ENCODE results near the gene SMARCB1. TPM values are rescaled to one million over a fixed set of nuclear protein-coding genes. Genes with fewer than 3 reads are reported as not detected.

SMARCB1 gene
- total RNA-seq, 2 donors from 2014 or later, result 41.4 to 45.9 TPM

DNA sequence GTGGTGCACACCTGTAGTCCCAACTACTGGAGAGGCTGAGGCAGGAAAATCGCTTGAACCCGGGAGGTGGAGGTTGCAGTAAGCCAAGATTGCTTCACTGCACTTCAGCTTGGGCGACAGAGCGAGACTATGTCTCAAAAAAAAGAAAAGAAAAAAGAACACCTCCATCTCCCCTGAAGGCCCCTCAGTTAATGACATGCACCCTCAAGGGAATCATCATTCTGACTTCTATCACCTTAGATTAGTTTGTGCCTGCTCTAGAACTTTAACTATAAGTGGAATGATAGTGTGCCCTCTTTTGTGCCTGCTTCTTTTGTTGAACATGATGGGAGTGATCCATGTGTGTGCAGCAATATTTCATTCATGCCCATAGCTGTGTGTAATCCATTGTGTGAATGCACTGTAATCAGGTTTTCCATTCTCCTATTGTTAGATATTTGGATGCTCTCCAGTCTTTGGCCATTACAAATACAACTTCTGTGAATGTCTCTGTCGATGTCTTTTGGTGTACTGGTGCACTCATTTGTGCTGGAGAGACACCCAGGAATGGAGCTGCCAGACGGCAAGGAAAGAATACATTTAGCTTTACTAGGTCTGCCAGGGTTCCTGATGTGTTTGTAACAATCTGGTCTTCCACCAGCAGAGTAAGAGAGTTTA, 31.7 kb upstream of the SMARCB1 start:
- H3K4me3 ChIP-seq, result no peak overlapping the region
- H3K36me3 ChIP-seq, result no peaks in the 10 kb centered on the region
- peaks cover 0 to 12% of the 10 kb centered on the region in 2 donors for H3K4me1 ChIP-seq
- no peaks in the 10 kb centered on the region for H3K27me3 ChIP-seq
- H3K9me3 ChIP-seq, result no peaks in the 10 kb centered on the region
- H3K27ac ChIP-seq, result no peak overlapping the region
- TF ChIP-seq, protein P1, sequence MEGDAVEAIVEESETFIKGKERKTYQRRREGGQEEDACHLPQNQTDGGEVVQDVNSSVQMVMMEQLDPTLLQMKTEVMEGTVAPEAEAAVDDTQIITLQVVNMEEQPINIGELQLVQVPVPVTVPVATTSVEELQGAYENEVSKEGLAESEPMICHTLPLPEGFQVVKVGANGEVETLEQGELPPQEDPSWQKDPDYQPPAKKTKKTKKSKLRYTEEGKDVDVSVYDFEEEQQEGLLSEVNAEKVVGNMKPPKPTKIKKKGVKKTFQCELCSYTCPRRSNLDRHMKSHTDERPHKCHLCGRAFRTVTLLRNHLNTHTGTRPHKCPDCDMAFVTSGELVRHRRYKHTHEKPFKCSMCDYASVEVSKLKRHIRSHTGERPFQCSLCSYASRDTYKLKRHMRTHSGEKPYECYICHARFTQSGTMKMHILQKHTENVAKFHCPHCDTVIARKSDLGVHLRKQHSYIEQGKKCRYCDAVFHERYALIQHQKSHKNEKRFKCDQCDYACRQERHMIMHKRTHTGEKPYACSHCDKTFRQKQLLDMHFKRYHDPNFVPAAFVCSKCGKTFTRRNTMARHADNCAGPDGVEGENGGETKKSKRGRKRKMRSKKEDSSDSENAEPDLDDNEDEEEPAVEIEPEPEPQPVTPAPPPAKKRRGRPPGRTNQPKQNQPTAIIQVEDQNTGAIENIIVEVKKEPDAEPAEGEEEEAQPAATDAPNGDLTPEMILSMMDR (IDR thresholded peaks at IDR 0.05), result no peak
- no peak for DNase-seq (ENCODE audit: low spot score)

DNA sequence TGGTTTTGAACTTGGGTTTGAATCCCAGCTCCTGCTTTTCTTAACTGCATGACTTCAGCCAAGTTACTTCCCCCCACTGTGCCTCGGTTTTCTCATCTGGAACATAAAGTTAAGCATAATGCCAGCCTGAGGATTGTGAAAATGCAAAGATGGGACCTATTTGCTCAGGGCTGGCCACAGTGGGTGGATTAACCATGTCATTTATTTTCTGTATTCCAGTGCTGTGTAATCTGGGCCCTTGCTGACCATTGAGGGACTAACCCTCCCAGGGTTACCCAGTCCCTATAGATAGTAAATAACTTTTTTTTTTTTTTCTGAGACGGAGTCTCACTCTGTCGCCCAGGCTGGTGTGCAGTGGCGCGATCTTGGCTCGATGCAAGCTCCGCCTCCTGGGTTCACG, 31.1 kb upstream of the SMARCB1 start:
- no peak for DNase-seq (ENCODE audit: low spot score)
- no peaks in the 10 kb centered on the region for H3K27me3 ChIP-seq
- no peaks in the 10 kb centered on the region for H3K36me3 ChIP-seq
- no peak overlapping the region for H3K4me3 ChIP-seq
- H3K9me3 ChIP-seq, result no peaks in the 10 kb centered on the region
- TF ChIP-seq, protein P1 (IDR thresholded peaks at IDR 0.05), result no peak
- H3K4me1 ChIP-seq, result peaks cover 0 to 7% of the 10 kb centered on the region in 2 donors
- H3K27ac ChIP-seq, result no peak overlapping the region

DNA sequence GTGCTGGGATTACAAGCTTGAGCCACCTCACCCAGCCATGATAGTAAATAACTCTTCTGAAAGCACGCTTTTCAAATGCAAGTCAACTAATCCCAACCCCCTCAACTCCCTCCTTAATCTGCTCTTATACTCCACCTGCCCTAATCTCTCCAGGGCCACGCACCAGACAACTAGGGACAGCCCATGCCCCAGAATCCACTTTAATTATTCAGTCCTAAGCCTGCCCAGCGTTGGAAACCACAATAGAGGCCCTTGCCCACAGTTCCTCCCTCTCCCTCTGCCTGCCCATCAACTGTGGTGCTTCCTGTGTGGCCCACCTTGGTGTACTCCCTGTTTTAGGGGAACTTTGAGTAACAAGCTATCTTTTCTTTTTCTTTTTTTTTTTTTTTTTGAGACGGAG, 29.9 kb upstream of the SMARCB1 start:
- H3K36me3 ChIP-seq, result no peaks in the 10 kb centered on the region
- H3K4me3 ChIP-seq, result no peak overlapping the region
- H3K4me1 ChIP-seq, result no peaks in the 10 kb centered on the region
- no peaks in the 10 kb centered on the region for H3K9me3 ChIP-seq
- H3K27me3 ChIP-seq, result no peaks in the 10 kb centered on the region
- no peak overlapping the region for H3K27ac ChIP-seq
- TF ChIP-seq, protein P1 (IDR thresholded peaks at IDR 0.05), result no peak
- no peak for DNase-seq (ENCODE audit: low spot score)

DNA sequence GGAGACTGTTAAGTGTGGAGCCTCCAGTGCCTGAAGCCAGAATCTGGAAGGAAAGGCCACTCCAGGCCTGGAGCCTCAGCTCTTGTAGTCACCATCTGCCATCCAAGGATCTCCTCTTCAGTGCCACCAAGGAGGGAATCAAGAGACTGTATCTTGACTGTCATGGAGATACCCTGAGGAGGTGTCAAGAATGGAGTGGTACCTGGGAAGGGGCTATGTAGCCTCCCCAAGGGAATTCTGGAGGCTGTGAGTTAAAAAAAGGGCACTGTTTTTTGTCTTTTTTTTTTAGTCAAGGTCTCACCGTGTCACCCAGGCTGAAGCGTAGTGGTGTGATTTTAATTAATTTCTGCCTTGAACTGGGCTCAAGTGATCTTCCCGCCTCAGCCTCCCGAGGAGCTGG, 27.2 kb upstream of the SMARCB1 start:
- no peak overlapping the region for H3K27ac ChIP-seq
- no peaks in the 10 kb centered on the region for H3K9me3 ChIP-seq
- no peaks in the 10 kb centered on the region for H3K27me3 ChIP-seq
- no peak for DNase-seq (ENCODE audit: low spot score)
- TF ChIP-seq, protein P1 (IDR thresholded peaks at IDR 0.05), result no peak
- H3K36me3 ChIP-seq, result peaks cover under 1% of the 10 kb centered on the region
- H3K4me1 ChIP-seq, result peaks cover 0 to 21% of the 10 kb centered on the region in 2 donors
- no peak overlapping the region for H3K4me3 ChIP-seq

DNA sequence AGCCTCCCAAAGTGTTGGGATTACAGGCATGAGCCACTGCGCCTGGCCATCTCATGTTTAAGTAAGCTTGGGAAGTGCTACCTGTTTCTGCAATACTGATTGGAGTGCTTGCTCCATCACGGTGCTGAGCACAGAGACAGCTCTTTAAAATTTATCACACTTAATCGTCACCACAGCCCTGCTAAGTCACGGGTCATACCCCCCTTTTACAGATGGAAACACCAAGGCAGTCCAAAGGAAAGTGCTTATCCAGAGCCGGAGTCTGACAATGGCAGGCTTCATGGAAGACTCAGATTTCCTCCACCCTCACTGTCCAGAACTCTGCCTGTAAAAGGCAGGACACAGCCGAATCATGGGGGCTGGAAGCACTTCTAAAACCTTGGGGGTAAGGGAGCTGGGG, 26.7 kb upstream of the SMARCB1 start:
- H3K36me3 ChIP-seq, result peaks cover 6% of the 10 kb centered on the region
- no peak overlapping the region for H3K27ac ChIP-seq
- DNase-seq (ENCODE audit: low spot score), result no peak
- H3K4me3 ChIP-seq, result no peak overlapping the region
- TF ChIP-seq, protein P1 (IDR thresholded peaks at IDR 0.05), result no peak
- H3K27me3 ChIP-seq, result no peaks in the 10 kb centered on the region
- H3K9me3 ChIP-seq, result no peaks in the 10 kb centered on the region
- peaks cover 0 to 26% of the 10 kb centered on the region in 2 donors for H3K4me1 ChIP-seq

Data from right atrium auricular region (tissue), 2 donors.